HepG2 (cell line): Measurements from ENCODE around the gene WDR13. TPM values are rescaled to one million over a fixed set of nuclear protein-coding genes. Genes with fewer than 3 reads are reported as not detected.

Source experiments
- ATF7 ChIP-seq, 2 experiments: fragments of 450-650 bp in 1 of 2; sonication (generic) in 1 of 2; formaldehyde crosslinking in 1 of 2; IDR thresholded peaks; 2 replicates each; pipeline versions ENCODE4 v1.4.0 to v1.6.1; 2016 to 2020; ENCODE audit warnings: antibody characterized with exemption in 1 of 2, mild to moderate bottlenecking in 1 of 2, missing genetic modification reagents in 1 of 2
- DNMT3B ChIP-seq: conservative IDR thresholded peaks from 2 replicates; pipeline ENCODE4 v1.6.1; 2016; ENCODE audit warnings: missing biosample characterization, control low read depth
- GTF2F1 ChIP-seq: fragments of 150-350 bp; IDR thresholded peaks from 2 replicates; pipeline ENCODE4 v1.6.1; 2014; ENCODE audit warnings: low read length
- MTA3 ChIP-seq: sonication (generic); formaldehyde crosslinking; IDR thresholded peaks from 2 replicates; pipeline ENCODE4 v1.4.0; 2020; ENCODE audit warnings: missing genetic modification reagents
- NCOR1 ChIP-seq: fragments of 200-600 bp; sonication (generic); IDR thresholded peaks from 2 replicates; pipeline ENCODE4 v1.7.0; 2017; ENCODE audit warnings: antibody characterized with exemption, low read length, borderline replicate concordance
- RARG ChIP-seq: sonication (generic); formaldehyde crosslinking; IDR thresholded peaks from 2 replicates; pipeline ENCODE4 v1.4.0; 2020; ENCODE audit warnings: low read depth, mild to moderate bottlenecking, missing genetic modification reagents
- SAFB2 ChIP-seq: sonication (generic); formaldehyde crosslinking; IDR thresholded peaks from 2 replicates; pipeline ENCODE4 v1.5.1; 2020; ENCODE audit warnings: missing genetic modification reagents, low read depth, mild to moderate bottlenecking, borderline replicate concordance
- SRY ChIP-seq: sonication (generic); formaldehyde crosslinking; IDR thresholded peaks from 2 replicates; pipeline ENCODE4 v1.8.0; 2022; ENCODE audit warnings: mild to moderate bottlenecking, missing genetic modification reagents
- ZNF136 ChIP-seq: sonication (generic); formaldehyde crosslinking; IDR thresholded peaks from 2 replicates; pipeline ENCODE4 v1.8.1; 2022; ENCODE audit warnings: low read depth, mild to moderate bottlenecking, moderate library complexity, missing genetic modification reagents
- ZNF431 ChIP-seq: sonication (generic); formaldehyde crosslinking; IDR thresholded peaks from 2 replicates; pipeline ENCODE4 v1.9.0; 2022; ENCODE audit warnings: missing genetic modification reagents, low read depth, mild to moderate bottlenecking, borderline replicate concordance
- ZNF510 ChIP-seq: sonication (generic); formaldehyde crosslinking; IDR thresholded peaks from 2 replicates; pipeline ENCODE4 v1.4.0; 2020; ENCODE audit warnings: low read depth, mild to moderate bottlenecking, missing genetic modification reagents
- ZNF605 ChIP-seq: sonication (generic); formaldehyde crosslinking; IDR thresholded peaks from 2 replicates; pipeline ENCODE4 v1.8.0; 2022; ENCODE audit warnings: mild to moderate bottlenecking, missing genetic modification reagents
- ZNF614 ChIP-seq: IDR thresholded peaks from 2 replicates; pipeline ENCODE4 v1.6.1; 2018; ENCODE audit warnings: missing biosample characterization, missing genetic modification reagents, inconsistent platforms, borderline replicate concordance
- ZSCAN31 ChIP-seq: sonication (generic); formaldehyde crosslinking; IDR thresholded peaks from 2 replicates; pipeline ENCODE4 v1.5.0; 2020; ENCODE audit warnings: low read depth, mild to moderate bottlenecking, missing genetic modification reagents
- polyA plus RNA-seq, 8 experiments: library from polyadenylated mRNA; depleted of rRNA in 3 of 8; stranded (reverse) in 7 of 8; unstranded in 1 of 8; fragments of >200 nt; fragmentation: Illumina TruSeq in 4 of 8; extraction: Trizol in 4 of 8; gene quantifications; 2 replicates each; pipeline versions ENCODE4 v1.2.1 to v1.2.3, GENCODE V29; 2011 to 2016; ENCODE audit warnings: low read depth in 4 of 8, missing spikeins in 1 of 8, mixed read lengths in 1 of 8; ENCODE audit not compliant: insufficient read depth in 1 of 8
- total RNA-seq, 5 experiments: library from RNA; depleted of rRNA; stranded (reverse); fragments of >200 nt; fragmentation: Illumina TruSeq; extraction: Trizol; gene quantifications; 2 replicates each; pipeline ENCODE4 v1.2.3, GENCODE V29; 2016; ENCODE audit warnings: low read depth in 1 of 5
- TF ChIP-seq, protein P1 (sequence below), 2 experiments: sonication (generic) in 1 of 2; formaldehyde crosslinking in 1 of 2; IDR thresholded peaks; 2 replicates each; pipeline versions ENCODE4 v1.4.0 to v1.6.1; 2018 to 2020; ENCODE audit warnings: missing genetic modification reagents in 2 of 2, borderline replicate concordance in 1 of 2, low read depth in 1 of 2, mild to moderate bottlenecking in 1 of 2, missing biosample characterization in 1 of 2

The WDR13 gene
- total and polyA plus RNA-seq, 2 of the 13 experiments (the other 11 are each of a cell fraction or from before 2014, with no cell fraction given), result 28.7 to 37.1 TPM

DNA sequence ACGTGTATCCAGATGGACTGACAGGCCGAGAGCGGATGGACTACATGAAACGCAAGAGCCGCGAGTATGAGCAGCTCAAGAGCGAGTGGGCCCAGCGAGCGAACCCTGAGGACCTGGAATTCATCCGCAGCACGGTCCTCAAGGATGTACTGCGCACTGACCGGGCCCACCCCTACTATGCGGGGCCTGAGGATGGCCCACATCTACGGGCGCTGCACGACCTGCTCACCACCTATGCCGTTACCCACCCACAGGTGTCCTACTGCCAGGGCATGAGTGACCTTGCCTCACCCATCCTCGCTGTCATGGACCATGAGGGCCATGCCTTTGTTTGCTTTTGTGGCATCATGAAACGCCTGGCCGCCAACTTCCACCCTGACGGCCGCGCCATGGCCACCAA lies 37.7 kb upstream of the WDR13 start (continued):
- TF ChIP-seq ZNF614 (CRISPR knock-in tag), result no peak
- no peak for TF ChIP-seq ZNF510 (CRISPR knock-in tag)
- no peak for TF ChIP-seq ZNF605
- TF ChIP-seq, protein P1, sequence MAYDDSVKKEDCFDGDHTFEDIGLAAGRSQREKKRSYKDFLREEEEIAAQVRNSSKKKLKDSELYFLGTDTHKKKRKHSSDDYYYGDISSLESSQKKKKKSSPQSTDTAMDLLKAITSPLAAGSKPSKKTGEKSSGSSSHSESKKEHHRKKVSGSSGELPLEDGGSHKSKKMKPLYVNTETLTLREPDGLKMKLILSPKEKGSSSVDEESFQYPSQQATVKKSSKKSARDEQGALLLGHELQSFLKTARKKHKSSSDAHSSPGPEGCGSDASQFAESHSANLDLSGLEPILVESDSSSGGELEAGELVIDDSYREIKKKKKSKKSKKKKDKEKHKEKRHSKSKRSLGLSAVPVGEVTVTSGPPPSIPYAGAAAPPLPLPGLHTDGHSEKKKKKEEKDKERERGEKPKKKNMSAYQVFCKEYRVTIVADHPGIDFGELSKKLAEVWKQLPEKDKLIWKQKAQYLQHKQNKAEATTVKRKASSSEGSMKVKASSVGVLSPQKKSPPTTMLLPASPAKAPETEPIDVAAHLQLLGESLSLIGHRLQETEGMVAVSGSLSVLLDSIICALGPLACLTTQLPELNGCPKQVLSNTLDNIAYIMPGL (CRISPR knock-in tag; IDR thresholded peaks at IDR 0.05; ENCODE audit: borderline replicate concordance in 1 of 2, low read depth in 1 of 2), result no peak
- TF ChIP-seq RARG, result no peak
- no peak for TF ChIP-seq GTF2F1
- no peak for TF ChIP-seq SRY (CRISPR knock-in tag)
- no peak for TF ChIP-seq ZNF136
- no peak for TF ChIP-seq MTA3 (CRISPR knock-in tag)
- no peak for TF ChIP-seq SAFB2 (CRISPR knock-in tag)
- TF ChIP-seq NCOR1, result no peak
- TF ChIP-seq ZSCAN31 (CRISPR knock-in tag), result no peak
- no peak for TF ChIP-seq DNMT3B (CRISPR knock-in tag)
- no peak for TF ChIP-seq ATF7 (IDR thresholded peaks at IDR 0.05)
- no peak for TF ChIP-seq ATF7 (CRISPR knock-in tag; IDR thresholded peaks at IDR 0.05)
- no peak for TF ChIP-seq ZNF431
